DMS153 treated with DMSO at 0.1 percent for 48 hours (cell line): ENCODE results near the gene DNMT3A.
A peak's percentile ranks its signal among the peaks of the same experiment; 100 is the strongest.

ENCODE experiments used
- DNase-seq: peaks from one replicate; lab custom pipeline; 2025; ENCODE audit not compliant: unreplicated experiment; lab: John Stamatoyannopoulos, UW

The DNMT3A gene

GRCh38 chr2:25347205-25347815, 5.6 kb upstream of the DNMT3A start:
- DNase-seq: no peak

- DNase-seq: no peak
These were observed 1.6 kb upstream of the DNMT3A start for GRCh38 chr2:25343187-25343825.

GRCh38 chr2:25342372-25343186, 854 bp upstream of the DNMT3A start:
- DNase-seq: peak; percentile 38

- DNase-seq: no peak
These were observed 556 bp downstream of the DNMT3A start for GRCh38 chr2:25341011-25341727.

GRCh38 chr2:25340181-25340921, 1.4 kb downstream of the DNMT3A start:
- DNase-seq: no peak

- DNase-seq: peak; percentile 48
These were observed 1.9 kb downstream of the DNMT3A start for GRCh38 chr2:25339791-25340180.

GRCh38 chr2:25339211-25339674, 2.5 kb downstream of the DNMT3A start:
- no peak for DNase-seq

- no peak for DNase-seq
These were observed 3.3 kb downstream of the DNMT3A start for GRCh38 chr2:25338401-25338800.

GRCh38 chr2:25337891-25338290, 3.8 kb downstream of the DNMT3A start:
- DNase-seq: no peak

- DNase-seq: no peak
These were observed 4.4 kb downstream of the DNMT3A start for GRCh38 chr2:25337276-25337675.

GRCh38 chr2:25336383-25336841, 5.3 kb downstream of the DNMT3A start:
- DNase-seq: no peak

GRCh38 chr2:25335971-25336370, 5.8 kb downstream of the DNMT3A start:
- no peak for DNase-seq

GRCh38 chr2:25335204-25335603, 6.5 kb downstream of the DNMT3A start:
- DNase-seq: no peak

GRCh38 chr2:25334482-25334881, 7.2 kb downstream of the DNMT3A start:
- DNase-seq: no peak

GRCh38 chr2:25333981-25334380, 7.7 kb downstream of the DNMT3A start:
- DNase-seq: no peak

- DNase-seq: no peak
These were observed 9.2 kb downstream of the DNMT3A start for GRCh38 chr2:25332571-25332970.

GRCh38 chr2:25331686-25332365, 9.9 kb downstream of the DNMT3A start:
- DNase-seq: no peak

GRCh38 chr2:25330937-25331336, 10.8 kb downstream of the DNMT3A start:
- no peak for DNase-seq

- no peak for DNase-seq
These were observed 11.5 kb downstream of the DNMT3A start for GRCh38 chr2:25330273-25330672.
